K562 (cell line): ENCODE data around the gene MTG1.

Source experiments
- EZH2 ChIP-seq: IDR thresholded peaks from 2 replicates; pipeline ENCODE4 v1.6.1; 2012; ENCODE audit warnings: low read depth, mild to moderate bottlenecking, inconsistent platforms, low read length, borderline replicate concordance
- GABPA ChIP-seq: fragments of 200-800 bp; sonication (Bioruptor generic); conservative IDR thresholded peaks from 2 replicates; pipeline ENCODE4 v1.6.1; 2016; ENCODE audit warnings: low read depth, missing genetic modification characterization, missing compliant biosample characterization
- GTF3C2 ChIP-seq: IDR thresholded peaks from 3 replicates; pipeline ENCODE4 v1.6.1; 2011; ENCODE audit warnings: borderline replicate concordance, mild to moderate bottlenecking, moderate library complexity; ENCODE audit not compliant: insufficient read length; ENCODE audit errors: extremely low read depth
- JUNB ChIP-seq: fragments of 450-650 bp; formaldehyde crosslinking; conservative IDR thresholded peaks from 2 replicates; pipeline ENCODE4 v1.4.0; 2020; ENCODE audit warnings: mild to moderate bottlenecking
- NFIC ChIP-seq: fragments of 450-650 bp; IDR thresholded peaks from 2 replicates; pipeline ENCODE4 v1.6.1; 2017; ENCODE audit warnings: mild to moderate bottlenecking, inconsistent platforms

- TF ChIP-seq EZH2 (no peak), NFIC (no peak), GTF3C2 (no peak), GABPA (tag) (no peak), JUNB (CRISPR knock-in tag) (no peak)
Observed at GRCh38 chr10:133383551-133383950, 10.4 kb upstream of the MTG1 start.
